GM12891 (cell line): Measurements from ENCODE around the gene PRKN.
"Not testable (repeated sequence)": the region's sequence is repeated elsewhere in the genome, so short reads cannot be mapped to it uniquely, and the experiment has no call there.

Source experiments
- DNase-seq: peaks from one replicate; pipeline ENCODE4 v3.0.0; 2011; ENCODE audit warnings: low spot score; ENCODE audit not compliant: insufficient read length
- FAIRE-seq: peaks from 2 replicates; lab custom pipeline; 2011; peaks lifted over from hg19 to GRCh38; lab: Jason Lieb, UNC
- PAX5 ChIP-seq: IDR thresholded peaks from 2 replicates; pipeline ENCODE4 v1.6.1; 2011; ENCODE audit warnings: low read length, moderate library complexity, mild to moderate bottlenecking; ENCODE audit not compliant: insufficient read depth, severe bottlenecking
- POLR2A ChIP-seq: IDR thresholded peaks from 2 replicates; pipeline ENCODE4 v1.6.1; 2011; ENCODE audit warnings: low read depth, low read length, control low read depth
- POLR2AphosphoS5 ChIP-seq: IDR thresholded peaks from 2 replicates; pipeline ENCODE4 v1.6.1; 2011; ENCODE audit warnings: low read depth, low read length, control low read depth
- POU2F2 ChIP-seq: IDR thresholded peaks from 2 replicates; pipeline ENCODE4 v1.6.1; 2011; ENCODE audit warnings: low read depth, mild to moderate bottlenecking, control low read depth, low read length, moderate library complexity
- SPI1 ChIP-seq: IDR thresholded peaks from 2 replicates; pipeline ENCODE4 v1.6.1; 2011; ENCODE audit warnings: low read depth, low read length, control low read depth
- TAF1 ChIP-seq: IDR thresholded peaks from 2 replicates; pipeline ENCODE4 v1.6.1; 2011; ENCODE audit warnings: low read depth, low read length, control low read depth

Gene PRKN

GRCh38 chr6:161338015-161338414, 1389.6 kb downstream of the PRKN start:
- no peak for DNase-seq
- no peak for FAIRE-seq
- no peak for TF ChIP-seq SPI1
- TF ChIP-seq POLR2AphosphoS5, result no peak
- no peak for TF ChIP-seq TAF1
- no peak for TF ChIP-seq PAX5
- no peak for TF ChIP-seq POU2F2

GRCh38 chr6:161336479-161336878, 1391.1 kb downstream of the PRKN start:
- FAIRE-seq, result no peak
- TF ChIP-seq POLR2A, result no peak
- no peak for TF ChIP-seq SPI1
- no peak for TF ChIP-seq POU2F2
- TF ChIP-seq PAX5, result no peak
- no peak for TF ChIP-seq TAF1
- TF ChIP-seq POLR2AphosphoS5, result no peak

GRCh38 chr6:161333410-161333809, 1394.2 kb downstream of the PRKN start:
- no peak for TF ChIP-seq POU2F2
- TF ChIP-seq SPI1, result no peak
- no peak for TF ChIP-seq PAX5
- no peak for TF ChIP-seq POLR2A
- TF ChIP-seq TAF1, result no peak
- no peak for TF ChIP-seq POLR2AphosphoS5
- FAIRE-seq (no peak), DNase-seq (no peak)

More at GRCh38 chr6:161336479-161336878, 1391.1 kb downstream of the PRKN start:
- no peak for DNase-seq

DNA sequence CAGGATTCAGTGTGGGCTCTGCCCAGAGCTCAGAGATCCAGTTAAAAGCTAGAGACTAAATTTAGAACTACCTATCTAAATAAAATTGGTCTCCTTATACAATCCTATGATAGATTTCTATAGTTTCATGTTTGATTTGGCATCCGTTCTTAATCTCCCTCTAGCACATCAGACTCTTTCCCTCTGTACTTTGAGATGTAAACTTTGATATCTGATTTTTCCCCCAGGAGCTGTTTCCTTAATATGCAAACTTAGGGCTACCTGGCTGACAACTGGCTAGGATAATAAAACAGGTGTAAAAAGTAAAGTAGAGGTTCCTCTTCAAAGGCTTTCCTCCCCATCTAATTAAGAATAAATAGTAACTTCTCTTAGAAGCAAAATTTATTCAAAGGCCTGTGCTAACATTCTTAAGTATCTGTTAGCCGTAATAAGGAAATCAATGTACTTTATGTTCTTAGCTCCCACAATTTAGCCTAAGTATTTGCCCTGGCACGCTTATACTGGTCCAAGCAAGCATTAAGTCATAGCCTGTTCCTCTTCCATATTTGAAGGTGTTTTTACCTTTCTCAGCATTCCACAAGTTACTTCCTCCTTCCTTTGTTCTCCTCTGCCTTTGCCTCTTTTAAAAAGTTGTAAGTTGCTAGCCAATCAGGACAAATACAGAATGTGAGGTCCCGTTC, 1396.0 kb downstream of the PRKN start:
- FAIRE-seq, DNase-seq: not testable (repeated sequence)

GRCh38 chr6:161327360-161327953, 1400.1 kb downstream of the PRKN start:
- no peak for DNase-seq
- FAIRE-seq, result no peak
- no peak for TF ChIP-seq SPI1
- TF ChIP-seq TAF1, result no peak
- TF ChIP-seq PAX5, result no peak
- TF ChIP-seq POLR2AphosphoS5, result no peak
- TF ChIP-seq POLR2A, result no peak
- no peak for TF ChIP-seq POU2F2

DNA sequence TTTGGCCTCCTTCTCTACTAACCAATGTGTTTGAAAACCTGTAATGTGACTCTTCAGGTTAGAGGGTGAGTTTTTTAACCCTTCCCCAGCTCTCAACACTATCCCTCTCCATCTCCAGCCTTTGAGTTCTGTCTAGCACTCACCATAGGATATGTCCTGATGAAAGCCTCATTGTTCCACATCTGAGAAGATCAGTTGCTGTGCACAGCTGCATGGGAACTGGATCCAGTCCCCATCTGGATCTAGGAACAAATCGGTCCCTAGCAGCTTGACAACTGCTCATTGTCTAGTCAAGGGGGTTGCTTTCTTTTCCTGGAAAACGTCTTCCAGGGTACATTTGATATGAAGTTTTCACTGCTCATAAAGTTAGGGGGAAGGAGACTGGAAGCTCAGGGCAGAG, 1408.3 kb downstream of the PRKN start:
- no peak for FAIRE-seq
- no peak for TF ChIP-seq POLR2A
- no peak for TF ChIP-seq POLR2AphosphoS5
- no peak for TF ChIP-seq TAF1
- TF ChIP-seq SPI1, result no peak
- TF ChIP-seq POU2F2, result no peak
- TF ChIP-seq PAX5, result no peak
- DNase-seq, result no peak

DNA sequence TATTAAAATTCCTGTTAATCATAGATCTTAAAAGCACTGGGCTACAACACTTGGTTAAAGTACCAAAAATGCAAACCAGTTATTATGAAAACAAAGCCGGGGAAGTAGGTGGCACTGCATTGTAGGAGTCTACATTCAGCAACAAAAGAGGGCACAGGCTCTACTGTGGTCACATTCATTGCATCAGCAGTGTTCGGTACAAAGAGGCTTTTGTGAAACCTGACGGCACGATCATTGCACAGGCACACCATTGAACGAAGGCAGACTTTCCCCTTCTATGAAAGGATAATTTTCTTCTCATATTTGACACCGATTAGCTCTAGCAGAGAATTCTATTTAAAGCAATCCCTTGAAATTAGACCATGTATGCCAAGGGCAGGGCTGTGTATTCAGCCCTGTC, 1409.1 kb downstream of the PRKN start:
- no peak for TF ChIP-seq POLR2A
- TF ChIP-seq TAF1, result no peak
- TF ChIP-seq POU2F2, result no peak
- no peak for TF ChIP-seq PAX5
- no peak for TF ChIP-seq POLR2AphosphoS5
- TF ChIP-seq SPI1, result no peak
- FAIRE-seq (no peak), DNase-seq (no peak)

- TF ChIP-seq POLR2AphosphoS5, result no peak
- no peak for TF ChIP-seq TAF1
- no peak for TF ChIP-seq POLR2A
- no peak for TF ChIP-seq PAX5
- no peak for TF ChIP-seq SPI1
- FAIRE-seq, result no peak
Observed at GRCh38 chr6:161316531-161316930, 1411.0 kb downstream of the PRKN start.

GRCh38 chr6:161315246-161315917, 1412.2 kb downstream of the PRKN start:
- FAIRE-seq, DNase-seq: not testable (repeated sequence)

More at GRCh38 chr6:161316531-161316930, 1411.0 kb downstream of the PRKN start:
- no peak for DNase-seq

DNA sequence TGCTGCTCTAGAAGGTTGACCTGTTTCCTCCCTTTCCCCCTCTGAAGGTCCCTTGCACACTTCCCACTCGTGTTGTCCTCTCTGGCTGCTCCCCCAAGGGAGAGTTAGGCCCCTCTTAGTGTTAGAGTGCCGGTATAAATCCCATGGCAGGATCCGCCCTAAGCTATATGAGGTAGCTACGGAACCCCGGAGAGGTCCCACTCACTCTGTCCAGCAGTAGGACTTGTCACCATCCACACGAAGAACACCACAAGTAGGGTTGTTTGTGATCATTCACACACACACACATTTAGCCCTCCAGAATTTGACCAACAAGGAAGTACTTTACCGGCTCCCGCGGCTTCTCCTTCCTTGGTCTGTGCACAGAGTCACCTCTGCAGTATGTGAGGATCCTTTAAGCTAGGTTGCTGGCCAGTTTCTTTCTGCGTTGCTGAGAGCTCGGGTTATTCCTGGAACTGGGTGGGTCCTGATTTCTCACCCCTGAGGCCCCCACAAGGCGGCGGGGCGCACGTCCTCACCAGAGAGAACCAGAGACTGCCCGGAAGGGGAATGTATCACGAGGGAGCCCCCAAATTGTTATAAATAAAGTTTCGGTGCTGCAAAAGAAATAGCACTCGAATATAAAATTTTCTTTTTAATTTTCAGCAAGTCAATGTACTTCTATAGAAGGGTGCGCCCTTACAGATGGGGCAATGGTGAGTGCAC, 1412.9 kb downstream of the PRKN start:
- FAIRE-seq, DNase-seq: not testable (repeated sequence)
